Mucosa of gallbladder (tissue), 1 donor: Measurements from ENCODE around the gene CTU1. TPM values are rescaled to one million over a fixed set of nuclear protein-coding genes. Genes with fewer than 3 reads are reported as not detected.

ENCODE experiments used
- DNase-seq: peaks from one replicate; pipeline ENCODE4 v3.0.0-alpha.2; 2020; ENCODE audit warnings: low spot score
- total RNA-seq: library from RNA; stranded (reverse); gene quantifications from one replicate; pipeline ENCODE4 v1.2.1, GENCODE V29; 2021
- donor health status: DM: no; HTN: no; CAD: no.

Gene CTU1
- total RNA-seq, 1 donor from 2014 or later = 12.1 TPM

DNA sequence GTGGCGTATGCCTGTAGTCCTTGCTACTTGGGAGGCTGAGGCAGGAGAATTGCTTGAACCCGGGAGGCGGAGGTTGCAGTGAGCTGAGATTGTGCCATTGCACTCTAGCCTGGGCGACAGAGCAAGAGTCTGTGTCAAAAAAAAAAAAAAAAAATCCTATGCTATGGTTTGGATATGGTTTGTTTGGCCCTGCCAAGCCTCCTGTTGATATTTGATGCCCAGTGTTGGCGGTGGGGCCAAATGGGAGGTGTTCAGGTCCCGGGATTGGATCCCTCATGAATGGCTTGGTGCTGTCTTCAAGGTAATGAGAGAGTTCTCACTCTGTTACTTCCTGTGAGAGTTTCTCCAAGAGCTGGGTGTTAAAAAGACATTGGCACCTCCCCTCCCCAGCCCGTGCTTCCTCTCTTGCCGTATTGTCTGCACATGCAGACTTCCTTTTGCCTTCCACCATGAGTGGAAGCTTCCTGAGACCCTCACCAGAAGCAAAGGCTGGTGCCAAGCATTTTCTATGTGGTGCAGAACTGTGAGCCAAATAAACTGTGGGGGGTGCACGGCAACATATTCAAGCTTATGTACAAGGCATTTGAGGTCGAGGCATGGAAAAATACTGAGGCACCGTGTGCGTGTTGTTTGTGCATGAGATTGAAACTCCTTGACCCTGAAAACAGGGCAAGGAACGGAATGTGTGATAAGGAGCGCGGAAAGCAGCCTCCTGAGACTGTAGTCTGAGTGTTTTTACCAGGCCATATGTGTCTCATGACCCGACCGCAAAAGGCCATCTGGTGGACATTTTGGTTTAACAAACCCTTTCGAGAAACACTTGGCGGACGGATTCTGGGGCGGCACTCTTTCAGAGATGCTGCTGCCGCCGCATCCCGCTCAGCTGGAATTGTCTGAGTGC lies 23.8 kb upstream of the CTU1 start:
- peak; percentile 49 for DNase-seq

- no peak for DNase-seq
Measured at GRCh38 chr19:51129716-51130115, 21.5 kb upstream of the CTU1 start.

- DNase-seq = no peak
Measured at GRCh38 chr19:51128227-51128626, 20.0 kb upstream of the CTU1 start.

DNA sequence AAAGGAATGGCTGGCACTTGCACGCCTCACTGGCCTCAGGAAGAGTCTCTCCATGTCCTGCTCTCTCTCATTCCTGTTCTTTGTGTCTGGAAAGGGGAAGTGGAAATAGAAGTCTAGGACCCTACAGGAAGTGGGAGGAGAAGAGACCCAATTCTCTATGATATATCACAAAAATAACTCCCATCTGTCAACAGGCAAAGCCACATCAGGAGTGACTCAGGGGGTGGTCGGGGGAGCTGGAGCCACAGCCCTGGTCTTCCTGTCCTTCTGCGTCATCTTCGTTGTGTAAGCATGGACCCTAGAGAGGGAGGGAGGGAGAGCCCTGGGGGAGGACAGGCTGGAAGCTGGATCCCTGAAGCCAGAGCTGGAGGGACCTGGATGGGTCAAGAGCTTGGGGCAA lies 19.5 kb upstream of the CTU1 start:
- no peak for DNase-seq

- DNase-seq = no peak
Measured at GRCh38 chr19:51127032-51127431, 18.8 kb upstream of the CTU1 start.

- no peak for DNase-seq
Measured at GRCh38 chr19:51125421-51126075, 17.3 kb upstream of the CTU1 start.

GRCh38 chr19:51124729-51125128 lies 16.5 kb upstream of the CTU1 start, which contains the start of gene SIGLEC9:
Gene SIGLEC9 (plus strand): TSS chr19:51124906. CDS start chr19:51124975, 69 bp downstream.
- DNase-seq = peak; percentile 49

DNA sequence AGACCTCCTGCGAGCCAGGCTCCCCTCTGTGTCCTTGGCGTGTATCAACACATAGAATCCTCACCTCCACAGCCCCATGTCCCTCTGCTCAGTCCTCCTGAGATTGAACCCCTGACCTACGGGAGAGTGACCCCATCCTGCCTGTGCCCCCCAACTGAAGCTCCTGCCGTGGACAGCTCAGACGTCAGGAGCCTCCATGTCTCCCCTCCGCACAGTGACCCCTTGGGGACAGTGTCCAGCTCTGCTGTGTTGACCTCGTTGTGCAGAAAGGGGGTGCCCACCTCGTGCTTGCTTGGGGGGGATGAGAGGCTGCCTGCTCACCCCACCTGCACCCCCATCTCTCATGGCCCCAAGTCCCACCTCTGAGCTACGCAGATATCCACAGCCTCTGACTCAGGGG lies 16.0 kb upstream of the CTU1 start:
- no peak for DNase-seq

DNA sequence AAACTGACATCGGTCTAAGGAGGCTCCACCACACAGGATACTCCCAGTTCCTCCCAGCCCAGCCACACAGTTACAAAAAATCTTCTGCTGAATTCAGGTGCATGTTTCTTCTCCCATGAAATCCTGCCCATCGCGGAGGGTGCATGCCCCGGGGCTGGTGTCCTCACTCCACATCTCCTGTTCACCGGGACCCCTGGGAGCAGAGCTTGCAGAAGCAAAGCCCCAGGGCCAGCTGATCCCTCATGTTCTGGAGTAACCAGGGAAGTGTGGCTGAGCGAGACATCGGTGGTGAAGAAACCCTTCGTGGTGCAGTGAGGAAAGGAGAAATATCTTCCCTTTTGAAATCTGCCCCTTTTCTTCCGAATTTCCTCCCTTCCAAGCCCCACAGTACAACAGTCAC lies 15.6 kb upstream of the CTU1 start:
- DNase-seq = no peak

DNA sequence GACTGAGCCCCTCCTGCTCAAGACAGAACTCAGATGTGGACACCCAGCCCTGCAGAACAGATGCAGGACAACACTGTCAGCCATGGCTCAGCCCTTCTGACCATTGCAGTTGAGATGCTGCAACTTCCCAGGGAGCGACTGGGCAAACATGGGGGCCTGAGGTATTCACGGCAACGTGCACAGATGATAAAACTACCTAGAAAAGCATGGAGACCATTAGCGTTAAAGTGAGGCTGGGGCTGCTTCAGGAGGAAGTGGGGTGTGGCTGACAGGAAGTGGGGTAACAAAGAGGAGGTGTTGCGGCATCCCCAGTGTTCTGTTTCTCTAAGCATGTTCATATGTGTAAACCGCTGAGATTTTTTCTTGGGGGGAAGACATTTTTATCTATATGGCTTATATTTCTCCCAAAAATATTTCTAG lies 15.2 kb upstream of the CTU1 start:
- no peak for DNase-seq

DNA sequence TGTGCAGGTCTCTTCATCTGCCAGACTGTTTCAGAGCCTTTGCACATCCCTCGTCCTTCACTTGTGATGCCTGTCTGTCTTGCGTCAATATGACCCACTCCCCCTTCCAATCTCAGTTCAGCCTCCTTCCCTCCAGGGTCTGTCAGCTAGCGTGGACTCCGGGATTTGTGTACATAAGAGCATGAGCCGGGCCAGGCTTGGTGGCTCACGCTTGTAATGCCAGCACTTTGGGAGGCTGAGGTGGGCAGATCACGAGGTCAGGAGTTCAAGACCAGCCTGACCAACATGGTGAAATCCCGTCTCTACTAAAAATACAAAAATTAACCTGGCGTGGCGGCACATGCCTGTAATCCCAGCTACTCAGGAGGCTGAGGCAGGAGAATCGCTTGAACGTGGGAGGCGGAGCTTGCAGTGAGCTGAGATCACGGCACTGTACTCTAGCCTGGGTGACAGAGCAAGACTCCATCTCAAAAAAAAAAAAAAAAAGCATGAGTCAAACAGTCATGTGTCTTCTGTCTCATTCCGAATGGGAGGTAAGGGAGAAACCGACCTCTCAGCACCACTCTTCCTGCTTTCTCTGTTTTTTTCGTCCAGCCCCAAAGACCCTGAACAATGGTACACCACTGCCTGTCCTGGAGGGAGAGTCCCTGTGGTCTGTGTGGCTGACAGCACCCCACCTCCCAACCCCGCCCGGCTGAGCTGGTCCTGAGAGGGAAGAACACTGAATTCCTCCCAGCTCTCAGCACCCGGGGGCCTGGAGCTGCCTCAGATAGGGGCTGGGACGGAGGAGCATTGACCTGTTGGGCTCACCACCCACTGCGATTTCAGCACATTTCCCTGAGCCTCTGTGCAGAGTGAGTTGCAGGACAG lies 14.1 kb upstream of the CTU1 start:
- no peak for DNase-seq

- DNase-seq = no peak
Measured at GRCh38 chr19:51121257-51121656, 13.0 kb upstream of the CTU1 start.

DNA sequence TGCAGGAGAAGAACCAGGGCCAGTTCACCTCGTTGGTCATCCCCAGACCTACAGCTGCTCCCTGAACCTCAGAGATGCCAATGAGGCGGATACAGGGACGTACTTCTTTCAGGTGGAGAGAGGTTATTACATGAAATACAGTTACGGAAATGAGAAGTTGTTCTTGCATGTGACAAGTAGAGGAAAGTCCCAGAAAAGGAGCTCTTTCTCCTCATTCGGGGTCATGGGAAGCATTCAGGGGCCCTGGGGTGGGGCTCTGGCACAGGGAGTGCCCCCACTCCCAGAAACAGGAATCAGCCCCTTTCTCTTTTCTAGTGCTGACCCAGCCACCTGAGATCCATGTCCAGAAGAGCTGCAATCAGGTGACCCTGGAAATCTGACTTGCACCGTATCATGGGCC lies 12.0 kb upstream of the CTU1 start:
- no peak for DNase-seq

GRCh38 chr19:51119611-51120010 lies 11.4 kb upstream of the CTU1 start:
- no peak for DNase-seq

DNA sequence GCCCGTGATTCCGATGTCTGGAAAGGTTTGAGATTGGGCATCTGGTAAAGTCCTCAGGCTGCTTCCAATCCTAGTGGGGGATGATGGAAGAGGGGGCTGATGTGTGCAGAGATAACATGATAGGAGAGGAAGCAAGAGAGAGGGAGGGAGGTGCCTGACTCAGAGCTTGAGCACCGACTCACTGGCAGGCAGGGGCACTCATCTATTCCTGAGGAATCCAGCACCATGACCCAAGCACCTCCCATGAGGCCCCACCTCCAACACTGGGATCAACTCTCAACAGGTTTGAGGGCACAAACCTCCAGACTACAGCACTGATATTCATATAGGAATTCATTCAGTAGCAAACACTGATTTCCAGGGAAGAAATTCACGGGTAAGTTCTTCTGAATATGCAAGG lies 10.9 kb upstream of the CTU1 start:
- no peak for DNase-seq

- DNase-seq = no peak
Measured at GRCh38 chr19:51116736-51117286, 8.6 kb upstream of the CTU1 start.

GRCh38 chr19:51114087-51114729 lies 6.0 kb upstream of the CTU1 start:
- DNase-seq = no peak

DNA sequence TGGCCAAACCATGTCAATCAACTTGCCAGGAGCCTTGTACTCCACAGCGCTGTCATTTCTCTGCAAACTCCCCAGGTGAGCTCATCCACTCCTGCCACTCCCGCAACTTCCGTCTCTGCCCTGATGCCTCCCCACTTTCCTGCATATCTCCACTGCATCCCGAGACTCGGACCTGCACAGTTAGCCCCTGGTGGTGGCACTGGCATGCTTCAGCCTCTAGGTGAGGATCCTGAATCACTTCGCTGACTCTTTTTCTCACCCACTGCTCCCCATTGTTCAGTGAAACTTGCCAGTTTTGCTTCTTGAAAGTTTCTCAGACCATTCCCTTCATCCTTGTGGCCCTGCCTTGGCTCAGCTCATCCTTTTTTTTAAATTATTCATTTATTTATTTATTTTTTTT lies 3.4 kb upstream of the CTU1 start:
- no peak for DNase-seq

DNA sequence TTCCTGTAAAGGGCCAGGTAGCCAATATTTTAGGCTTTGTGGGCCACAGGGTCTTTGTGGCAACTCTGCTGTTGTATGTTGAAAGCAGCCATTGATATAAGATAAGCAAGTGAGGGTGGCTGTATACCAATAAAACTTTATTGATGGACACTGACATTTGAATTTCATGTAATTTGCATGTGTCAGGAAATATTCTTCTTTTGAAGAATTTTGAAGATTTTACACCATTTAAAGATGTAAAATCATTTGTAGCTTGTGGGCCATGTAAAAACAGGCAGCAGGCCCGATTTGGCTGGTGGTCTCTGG lies 2.4 kb upstream of the CTU1 start:
- DNase-seq = no peak

GRCh38 chr19:51108805-51109146 lies 567 bp upstream of the CTU1 start:
- DNase-seq = no peak

DNA sequence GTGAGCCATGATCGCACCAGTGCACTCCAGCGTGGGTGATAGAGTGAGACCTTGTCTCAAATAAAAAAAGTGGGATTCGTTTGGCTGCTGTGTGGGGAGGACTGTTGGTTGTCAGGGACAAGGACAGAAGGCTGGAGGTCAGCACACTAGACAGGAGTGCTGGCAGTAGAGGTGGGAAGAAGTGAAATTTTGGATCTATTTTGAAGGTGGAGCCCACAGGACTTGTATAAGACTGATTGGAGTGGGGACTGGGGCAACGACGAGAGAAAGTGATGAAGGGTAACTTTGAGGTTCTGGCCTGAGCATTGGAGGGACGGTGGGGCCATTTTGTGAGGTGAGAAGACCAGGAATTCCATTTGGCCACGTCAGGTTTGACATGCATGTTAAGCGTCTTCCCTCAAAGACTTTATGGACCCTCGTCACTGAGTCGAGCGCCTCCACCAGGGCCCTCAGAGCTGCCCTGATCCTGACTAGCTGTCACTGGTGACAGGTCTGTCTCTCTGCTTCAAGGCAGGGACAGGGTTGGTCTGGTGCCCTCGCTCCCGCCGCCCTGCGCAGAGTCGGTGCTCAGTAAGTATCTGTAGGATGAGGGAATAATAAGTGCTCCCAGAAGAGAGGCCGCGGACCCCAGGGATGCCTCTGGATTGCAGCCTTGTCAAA lies 673 bp downstream of the CTU1 start:
- no peak for DNase-seq
